SK-N-SH treated with all-trans-retinoic acid at 6 μM for 48 hours (cell line): ENCODE data around the gene PSME1.

Experiments
- ATAC-seq: fragments of 200-7000 bp; cut with Tn5 transposase; 3 replicates; pipeline ENCODE4 v1.9.1; 2020; ENCODE audit warnings: mild to moderate bottlenecking, moderate library complexity
- ARNTL ChIP-seq: fragments of 450-650 bp; formaldehyde crosslinking; IDR thresholded peaks from 2 replicates; pipeline ENCODE4 v1.5.0; 2020; ENCODE audit warnings: low read depth, mild to moderate bottlenecking, moderate library complexity, borderline replicate concordance
- BACH2 ChIP-seq: fragments of 250-450 bp; sonication (Bioruptor Pico); IDR thresholded peaks from 2 replicates; pipeline ENCODE4 v1.9.0; 2021; ENCODE audit warnings: mild to moderate bottlenecking, borderline replicate concordance
- CREB5 ChIP-seq: fragments of 250-450 bp; sonication (Bioruptor Pico); IDR thresholded peaks from 2 replicates; pipeline ENCODE4 v1.5.1; 2020; ENCODE audit warnings: low read depth, mild to moderate bottlenecking, moderate library complexity
- CSDC2 ChIP-seq: fragments of 250-450 bp; sonication (Bioruptor Pico); IDR thresholded peaks from 2 replicates; pipeline ENCODE4 v1.5.0; 2020; ENCODE audit warnings: mild to moderate bottlenecking, moderate library complexity
- ESRRG ChIP-seq: fragments of 250-450 bp; sonication (Bioruptor Pico); IDR thresholded peaks from 2 replicates; pipeline ENCODE4 v1.6.1; 2021; ENCODE audit warnings: mild to moderate bottlenecking
- GLIS3 ChIP-seq: fragments of 250-450 bp; sonication (Bioruptor Pico); IDR thresholded peaks from 2 replicates; pipeline ENCODE4 v1.5.0; 2020; ENCODE audit warnings: mild to moderate bottlenecking, moderate library complexity
- ISL1 ChIP-seq: fragments of 250-450 bp; sonication (Bioruptor Pico); IDR thresholded peaks from 2 replicates; pipeline ENCODE4 v2.1.2; 2022; ENCODE audit warnings: mild to moderate bottlenecking, moderate library complexity
- POU6F1 ChIP-seq: fragments of 250-450 bp; sonication (Bioruptor Pico); IDR thresholded peaks from 2 replicates; pipeline ENCODE4 v1.8.0; 2021; ENCODE audit warnings: low read depth, mild to moderate bottlenecking, moderate library complexity, borderline replicate concordance
- PPARA ChIP-seq: fragments of 250-450 bp; sonication (Bioruptor Pico); IDR thresholded peaks from 2 replicates; pipeline ENCODE4 v1.5.0; 2020; ENCODE audit warnings: mild to moderate bottlenecking, borderline replicate concordance
- RARB ChIP-seq: fragments of 250-450 bp; sonication (Bioruptor Pico); IDR thresholded peaks from 2 replicates; pipeline ENCODE4 v1.8.0; 2021; ENCODE audit warnings: mild to moderate bottlenecking, moderate library complexity
- SNAI2 ChIP-seq: fragments of 250-450 bp; sonication (Bioruptor Pico); IDR thresholded peaks from 2 replicates; pipeline ENCODE4 v1.5.0; 2020; ENCODE audit warnings: mild to moderate bottlenecking, moderate library complexity
- TCF4 ChIP-seq: fragments of 250-450 bp; sonication (Bioruptor Pico); IDR thresholded peaks from 2 replicates; pipeline ENCODE4 v1.8.0; 2021; ENCODE audit warnings: mild to moderate bottlenecking, moderate library complexity, borderline replicate concordance
- TOX ChIP-seq: fragments of 250-450 bp; sonication (Bioruptor Pico); IDR thresholded peaks from 2 replicates; pipeline ENCODE4 v1.8.0; 2021; ENCODE audit warnings: mild to moderate bottlenecking, moderate library complexity, borderline replicate concordance
- ZFP3 ChIP-seq: fragments of 250-450 bp; sonication (Bioruptor Pico); IDR thresholded peaks from 2 replicates; pipeline ENCODE4 v1.5.0; 2020; ENCODE audit warnings: mild to moderate bottlenecking, moderate library complexity
- ZFP30 ChIP-seq: fragments of 450-650 bp; formaldehyde crosslinking; IDR thresholded peaks from 2 replicates; pipeline ENCODE4 v1.5.0; 2022; ENCODE audit warnings: mild to moderate bottlenecking, moderate library complexity
- ZNF565 ChIP-seq: fragments of 450-650 bp; formaldehyde crosslinking; conservative IDR thresholded peaks from 2 replicates; pipeline ENCODE4 v1.5.0; 2020; ENCODE audit warnings: low read depth, mild to moderate bottlenecking, moderate library complexity
- ZNF70 ChIP-seq: fragments of 450-650 bp; formaldehyde crosslinking; IDR thresholded peaks from 2 replicates; pipeline ENCODE4 v1.5.0; 2020; ENCODE audit warnings: mild to moderate bottlenecking, moderate library complexity
- ZNF8 ChIP-seq: fragments of 450-650 bp; formaldehyde crosslinking; IDR thresholded peaks from 2 replicates; pipeline ENCODE4 v1.5.0; 2020; ENCODE audit warnings: mild to moderate bottlenecking, moderate library complexity
- TF ChIP-seq, protein P1 (sequence below): fragments of 250-450 bp; sonication (Bioruptor Pico); IDR thresholded peaks from 2 replicates; pipeline ENCODE4 v1.5.1; 2021; ENCODE audit warnings: mild to moderate bottlenecking, moderate library complexity
- TF ChIP-seq, protein P2 (sequence below): fragments of 250-450 bp; sonication (Bioruptor Pico); IDR thresholded peaks from 2 replicates; pipeline ENCODE4 v1.5.0; 2020; ENCODE audit warnings: mild to moderate bottlenecking, moderate library complexity
- TF ChIP-seq, protein P3 (sequence below): fragments of 250-450 bp; sonication (Bioruptor Pico); IDR thresholded peaks from 2 replicates; pipeline ENCODE4 v1.8.0; 2020; ENCODE audit warnings: mild to moderate bottlenecking, moderate library complexity, borderline replicate concordance

Gene PSME1

DNA sequence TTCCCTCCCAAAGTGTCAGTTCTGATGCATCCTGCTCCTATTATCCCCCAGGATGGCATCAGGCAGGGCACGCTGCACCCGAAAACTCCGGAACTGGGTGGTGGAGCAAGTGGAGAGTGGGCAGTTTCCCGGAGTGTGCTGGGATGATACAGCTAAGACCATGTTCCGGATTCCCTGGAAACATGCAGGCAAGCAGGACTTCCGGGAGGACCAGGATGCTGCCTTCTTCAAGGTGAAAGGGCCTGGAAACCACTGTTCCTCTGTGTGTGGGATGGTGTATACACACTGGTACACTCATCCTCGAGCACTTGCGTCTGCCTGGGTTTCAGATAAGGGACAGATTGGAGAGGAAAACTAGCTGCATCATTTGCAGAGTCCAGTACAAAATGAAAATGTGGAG is 26.1 kb downstream of the PSME1 start:
- TF ChIP-seq ZFP30 (CRISPR knock-in tag) (no peak), ISL1 (no peak)
- TF ChIP-seq, protein P1, sequence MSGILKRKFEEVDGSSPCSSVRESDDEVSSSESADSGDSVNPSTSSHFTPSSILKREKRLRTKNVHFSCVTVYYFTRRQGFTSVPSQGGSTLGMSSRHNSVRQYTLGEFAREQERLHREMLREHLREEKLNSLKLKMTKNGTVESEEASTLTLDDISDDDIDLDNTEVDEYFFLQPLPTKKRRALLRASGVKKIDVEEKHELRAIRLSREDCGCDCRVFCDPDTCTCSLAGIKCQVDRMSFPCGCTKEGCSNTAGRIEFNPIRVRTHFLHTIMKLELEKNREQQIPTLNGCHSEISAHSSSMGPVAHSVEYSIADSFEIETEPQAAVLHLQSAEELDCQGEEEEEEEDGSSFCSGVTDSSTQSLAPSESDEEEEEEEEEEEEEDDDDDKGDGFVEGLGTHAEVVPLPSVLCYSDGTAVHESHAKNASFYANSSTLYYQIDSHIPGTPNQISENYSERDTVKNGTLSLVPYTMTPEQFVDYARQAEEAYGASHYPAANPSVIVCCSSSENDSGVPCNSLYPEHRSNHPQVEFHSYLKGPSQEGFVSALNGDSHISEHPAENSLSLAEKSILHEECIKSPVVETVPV (CRISPR knock-in tag) = no peak
- ATAC-seq = no peak

- no peak for ATAC-seq
- TF ChIP-seq RARB (CRISPR knock-in tag) (no peak), GLIS3 (CRISPR knock-in tag) (no peak), CSDC2 (CRISPR knock-in tag) (no peak), ZNF565 (CRISPR knock-in tag) (no peak), CREB5 (CRISPR knock-in tag) (no peak), BACH2 (no peak), TOX (CRISPR knock-in tag) (no peak), ZNF70 (no peak), ESRRG (CRISPR knock-in tag) (no peak), SNAI2 (CRISPR knock-in tag) (no peak), ARNTL (CRISPR knock-in tag) (no peak), ISL1 (no peak), PPARA (no peak)
- TF ChIP-seq, protein P2, sequence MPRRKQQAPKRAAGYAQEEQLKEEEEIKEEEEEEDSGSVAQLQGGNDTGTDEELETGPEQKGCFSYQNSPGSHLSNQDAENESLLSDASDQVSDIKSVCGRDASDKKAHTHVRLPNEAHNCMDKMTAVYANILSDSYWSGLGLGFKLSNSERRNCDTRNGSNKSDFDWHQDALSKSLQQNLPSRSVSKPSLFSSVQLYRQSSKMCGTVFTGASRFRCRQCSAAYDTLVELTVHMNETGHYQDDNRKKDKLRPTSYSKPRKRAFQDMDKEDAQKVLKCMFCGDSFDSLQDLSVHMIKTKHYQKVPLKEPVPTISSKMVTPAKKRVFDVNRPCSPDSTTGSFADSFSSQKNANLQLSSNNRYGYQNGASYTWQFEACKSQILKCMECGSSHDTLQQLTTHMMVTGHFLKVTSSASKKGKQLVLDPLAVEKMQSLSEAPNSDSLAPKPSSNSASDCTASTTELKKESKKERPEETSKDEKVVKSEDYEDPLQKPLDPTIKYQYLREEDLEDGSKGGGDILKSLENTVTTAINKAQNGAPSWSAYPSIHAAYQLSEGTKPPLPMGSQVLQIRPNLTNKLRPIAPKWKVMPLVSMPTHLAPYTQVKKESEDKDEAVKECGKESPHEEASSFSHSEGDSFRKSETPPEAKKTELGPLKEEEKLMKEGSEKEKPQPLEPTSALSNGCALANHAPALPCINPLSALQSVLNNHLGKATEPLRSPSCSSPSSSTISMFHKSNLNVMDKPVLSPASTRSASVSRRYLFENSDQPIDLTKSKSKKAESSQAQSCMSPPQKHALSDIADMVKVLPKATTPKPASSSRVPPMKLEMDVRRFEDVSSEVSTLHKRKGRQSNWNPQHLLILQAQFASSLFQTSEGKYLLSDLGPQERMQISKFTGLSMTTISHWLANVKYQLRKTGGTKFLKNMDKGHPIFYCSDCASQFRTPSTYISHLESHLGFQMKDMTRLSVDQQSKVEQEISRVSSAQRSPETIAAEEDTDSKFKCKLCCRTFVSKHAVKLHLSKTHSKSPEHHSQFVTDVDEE = no peak
Measured at GRCh38 chr14:24164518-24164991, 28.6 kb downstream of the PSME1 start.

DNA sequence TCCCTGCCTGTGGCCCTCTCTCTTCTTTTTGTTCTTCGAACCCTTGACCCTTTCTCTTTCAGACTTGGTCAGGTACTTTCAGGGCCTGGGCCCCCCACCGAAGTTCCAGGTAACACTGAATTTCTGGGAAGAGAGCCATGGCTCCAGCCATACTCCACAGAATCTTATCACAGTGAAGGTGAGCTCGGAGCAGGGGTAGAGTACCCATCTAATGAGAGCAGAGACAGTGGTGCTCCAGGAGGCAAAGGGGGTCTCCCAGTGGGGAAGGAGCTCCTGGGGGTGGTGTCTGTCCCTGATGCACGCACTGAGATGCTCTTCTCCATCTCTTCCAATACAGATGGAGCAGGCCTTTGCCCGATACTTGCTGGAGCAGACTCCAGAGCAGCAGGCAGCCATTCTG is 29.8 kb downstream of the PSME1 start:
- ATAC-seq = no peak
- no peak for TF ChIP-seq ZFP30 (CRISPR knock-in tag)
- TF ChIP-seq ARNTL (CRISPR knock-in tag) = no peak
- TF ChIP-seq ZNF8 (CRISPR knock-in tag) = no peak

DNA sequence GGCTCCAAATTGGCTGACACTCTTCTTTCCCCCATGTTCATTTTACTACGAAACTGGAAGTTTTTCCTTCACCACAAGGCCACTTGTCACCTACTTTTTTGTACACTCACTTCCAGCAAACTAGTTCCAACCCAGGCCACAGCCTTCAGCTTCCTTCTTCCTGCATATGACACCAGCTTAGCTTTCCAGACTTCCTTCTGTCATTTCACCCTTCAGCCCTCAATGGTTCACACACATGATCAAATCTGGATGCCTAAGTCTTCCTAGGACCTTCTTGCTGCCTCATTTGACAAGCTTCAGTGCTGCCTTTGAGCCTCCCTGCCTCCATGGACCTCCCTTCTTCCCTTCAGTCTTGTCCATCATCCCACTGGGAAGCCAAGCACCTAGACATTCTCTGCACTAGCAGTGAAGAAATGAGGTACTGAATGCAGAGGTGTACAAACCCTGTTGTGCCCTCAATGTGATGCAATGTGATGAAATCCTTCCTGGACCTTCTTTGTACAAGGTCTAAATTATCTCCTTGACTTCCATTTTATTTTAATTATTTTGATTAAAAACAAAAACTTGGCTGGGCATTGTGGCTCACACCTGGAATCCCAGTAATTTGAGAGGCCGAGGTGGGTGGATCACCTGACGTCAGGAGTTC is 31.6 kb downstream of the PSME1 start:
- no peak for ATAC-seq
- no peak for TF ChIP-seq ZFP30 (CRISPR knock-in tag)
- no peak for TF ChIP-seq POU6F1
- TF ChIP-seq ZNF70 = no peak
- no peak for TF ChIP-seq CSDC2 (CRISPR knock-in tag)
- TF ChIP-seq, protein P1 (CRISPR knock-in tag) = no peak
- TF ChIP-seq, protein P3, sequence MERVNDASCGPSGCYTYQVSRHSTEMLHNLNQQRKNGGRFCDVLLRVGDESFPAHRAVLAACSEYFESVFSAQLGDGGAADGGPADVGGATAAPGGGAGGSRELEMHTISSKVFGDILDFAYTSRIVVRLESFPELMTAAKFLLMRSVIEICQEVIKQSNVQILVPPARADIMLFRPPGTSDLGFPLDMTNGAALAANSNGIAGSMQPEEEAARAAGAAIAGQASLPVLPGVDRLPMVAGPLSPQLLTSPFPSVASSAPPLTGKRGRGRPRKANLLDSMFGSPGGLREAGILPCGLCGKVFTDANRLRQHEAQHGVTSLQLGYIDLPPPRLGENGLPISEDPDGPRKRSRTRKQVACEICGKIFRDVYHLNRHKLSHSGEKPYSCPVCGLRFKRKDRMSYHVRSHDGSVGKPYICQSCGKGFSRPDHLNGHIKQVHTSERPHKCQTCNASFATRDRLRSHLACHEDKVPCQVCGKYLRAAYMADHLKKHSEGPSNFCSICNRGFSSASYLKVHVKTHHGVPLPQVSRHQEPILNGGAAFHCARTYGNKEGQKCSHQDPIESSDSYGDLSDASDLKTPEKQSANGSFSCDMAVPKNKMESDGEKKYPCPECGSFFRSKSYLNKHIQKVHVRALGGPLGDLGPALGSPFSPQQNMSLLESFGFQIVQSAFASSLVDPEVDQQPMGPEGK (CRISPR knock-in tag) = no peak
- TF ChIP-seq TCF4 (CRISPR knock-in tag) = no peak
- no peak for TF ChIP-seq SNAI2 (CRISPR knock-in tag)
- TF ChIP-seq ZNF8 (CRISPR knock-in tag) = no peak
- TF ChIP-seq ZFP3 (CRISPR knock-in tag) = no peak
- no peak for TF ChIP-seq ZNF565 (CRISPR knock-in tag)
- TF ChIP-seq TOX (CRISPR knock-in tag) = no peak
- TF ChIP-seq, protein P2 = no peak
